Left ventricle myocardium superior (tissue), 1 donor: ENCODE measurements around the gene OS9. TPM values are rescaled to one million over a fixed set of nuclear protein-coding genes. Genes with fewer than 3 reads are reported as not detected.
"Not testable (repeated sequence)": the region's sequence is repeated elsewhere in the genome, so short reads cannot be mapped to it uniquely, and the experiment has no call there.

Experiments used
- ATAC-seq: fragments of 200-7000 bp; cut with Tn5 transposase; one replicate; pipeline ENCODE4 v1.9.1; 2020; ENCODE audit warnings: mild to moderate bottlenecking, moderate library complexity
- DNase-seq: peaks from one replicate; pipeline ENCODE4 v3.0.0-alpha.2; 2020
- intact Hi-C: fragments of 100-400 bp; cut with micrococcal nuclease; formaldehyde crosslinking; loops from one replicate; pipeline ENCODE4 v1.11.0; 2022
- total RNA-seq: library from RNA; stranded (reverse); fragmentation: NEBNext Ultra II Directional; extraction: Animal tissue kit (Norgen Biotek cat#: 25700); gene quantifications from one replicate; pipeline ENCODE4 v1.2.1, GENCODE V29; 2021
- donor health status: DM: no; HTN: yes; CAD: no; lungs with severe emphysema.

OS9 gene
- total RNA-seq, 1 donor from 2014 or later = 104 TPM

DNA sequence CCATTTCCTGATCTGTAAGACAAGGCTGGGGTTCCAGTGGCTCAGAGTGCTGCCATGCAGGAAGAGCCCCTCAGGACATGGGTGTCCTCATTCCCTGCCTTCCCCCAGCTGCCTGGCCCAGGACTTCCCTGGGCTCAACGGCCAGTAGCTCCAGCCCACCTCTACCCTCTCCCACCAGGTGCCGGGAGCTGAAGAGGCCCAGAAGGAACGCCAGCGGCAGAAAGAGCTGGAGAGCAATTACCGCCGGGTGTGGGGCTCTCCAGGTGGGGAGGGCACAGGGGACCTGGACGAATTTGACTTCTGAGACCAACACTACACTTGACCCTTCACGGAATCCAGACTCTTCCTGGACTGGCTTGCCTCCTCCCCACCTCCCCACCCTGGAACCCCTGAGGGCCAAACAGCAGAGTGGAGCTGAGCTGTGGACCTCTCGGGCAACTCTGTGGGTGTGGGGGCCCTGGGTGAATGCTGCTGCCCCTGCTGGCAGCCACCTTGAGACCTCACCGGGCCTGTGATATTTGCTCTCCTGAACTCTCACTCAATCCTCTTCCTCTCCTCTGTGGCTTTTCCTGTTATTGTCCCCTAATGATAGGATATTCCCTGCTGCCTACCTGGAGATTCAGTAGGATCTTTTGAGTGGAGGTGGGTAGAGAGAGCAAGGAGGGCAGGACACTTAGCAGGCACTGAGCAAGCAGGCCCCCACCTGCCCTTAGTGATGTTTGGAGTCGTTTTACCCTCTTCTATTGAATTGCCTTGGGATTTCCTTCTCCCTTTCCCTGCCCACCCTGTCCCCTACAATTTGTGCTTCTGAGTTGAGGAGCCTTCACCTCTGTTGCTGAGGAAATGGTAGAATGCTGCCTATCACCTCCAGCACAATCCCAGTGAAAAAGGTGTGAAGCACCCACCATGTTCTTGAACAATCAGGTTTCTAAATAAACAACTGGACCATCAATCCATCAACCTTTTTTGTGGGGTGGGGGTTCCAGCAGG, 27.0 kb downstream of the OS9 start:
- DNase-seq (no peak), ATAC-seq (peak; percentile 5)
- intact Hi-C loops = no loop called here

DNA sequence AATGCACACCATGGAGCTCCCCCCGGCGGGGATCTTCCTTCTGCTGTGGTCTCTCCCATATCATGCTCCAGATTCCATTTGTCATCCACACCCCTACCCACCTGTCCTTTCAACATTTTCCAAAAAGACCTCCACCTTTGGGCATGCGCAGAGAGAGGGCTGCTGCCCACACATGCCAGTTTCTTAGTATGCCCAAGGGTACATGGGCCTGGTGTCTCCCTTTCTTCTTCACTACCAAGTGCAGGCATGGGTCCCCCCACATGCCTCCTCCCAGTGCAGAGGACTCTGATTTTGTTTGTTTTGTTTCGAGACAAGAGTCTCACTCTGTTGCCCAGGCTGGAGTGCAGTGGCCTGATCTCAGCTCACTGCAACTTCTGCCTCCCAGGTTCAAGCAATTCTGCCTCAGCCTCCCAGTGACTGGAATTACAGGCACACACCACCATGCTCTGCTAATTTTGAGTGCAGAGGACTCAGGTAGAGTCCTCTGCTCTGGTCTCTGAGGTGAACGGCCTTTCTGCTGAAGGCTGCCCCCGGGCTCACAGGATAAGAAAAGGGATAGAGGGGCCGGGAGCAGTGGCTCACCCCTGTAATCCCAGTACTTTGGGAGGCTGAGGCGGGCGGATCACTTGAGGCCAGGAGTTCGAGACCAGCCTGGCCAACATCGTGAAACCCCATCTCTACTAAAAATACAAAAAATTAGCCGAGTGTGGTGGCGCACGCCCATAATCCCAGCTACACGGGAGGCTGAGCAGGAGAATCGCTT, 28.1 kb downstream of the OS9 start:
- ATAC-seq, intact Hi-C loops, DNase-seq: not testable (repeated sequence)

GRCh38 chr12:57722716-57723629, 29.0 kb downstream of the OS9 start:
- no peak for DNase-seq
- ATAC-seq = no peak
- intact Hi-C loops = no loop called here

DNA sequence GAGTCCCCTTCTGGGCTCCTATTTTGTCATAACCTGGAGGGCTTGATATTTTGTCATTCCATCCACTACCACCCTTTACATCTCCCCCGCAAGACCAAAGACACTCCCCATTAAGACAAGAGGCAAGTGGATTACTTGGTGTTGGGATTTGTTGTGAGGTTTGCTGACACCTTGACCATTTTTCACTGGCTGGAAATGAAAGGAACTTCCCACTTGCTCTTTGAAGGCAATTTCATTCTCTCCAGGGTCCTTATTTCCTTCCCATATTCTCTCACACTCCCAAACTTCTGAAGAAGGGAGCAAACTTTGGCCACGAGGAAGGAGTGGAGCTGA, 29.7 kb downstream of the OS9 start:
- ATAC-seq (no peak), DNase-seq (no peak)
- intact Hi-C loops = no loop called here

GRCh38 chr12:57724003-57724935, 30.3 kb downstream of the OS9 start:
- ATAC-seq = no peak
- intact Hi-C loops = no loop called here
- no peak for DNase-seq

DNA sequence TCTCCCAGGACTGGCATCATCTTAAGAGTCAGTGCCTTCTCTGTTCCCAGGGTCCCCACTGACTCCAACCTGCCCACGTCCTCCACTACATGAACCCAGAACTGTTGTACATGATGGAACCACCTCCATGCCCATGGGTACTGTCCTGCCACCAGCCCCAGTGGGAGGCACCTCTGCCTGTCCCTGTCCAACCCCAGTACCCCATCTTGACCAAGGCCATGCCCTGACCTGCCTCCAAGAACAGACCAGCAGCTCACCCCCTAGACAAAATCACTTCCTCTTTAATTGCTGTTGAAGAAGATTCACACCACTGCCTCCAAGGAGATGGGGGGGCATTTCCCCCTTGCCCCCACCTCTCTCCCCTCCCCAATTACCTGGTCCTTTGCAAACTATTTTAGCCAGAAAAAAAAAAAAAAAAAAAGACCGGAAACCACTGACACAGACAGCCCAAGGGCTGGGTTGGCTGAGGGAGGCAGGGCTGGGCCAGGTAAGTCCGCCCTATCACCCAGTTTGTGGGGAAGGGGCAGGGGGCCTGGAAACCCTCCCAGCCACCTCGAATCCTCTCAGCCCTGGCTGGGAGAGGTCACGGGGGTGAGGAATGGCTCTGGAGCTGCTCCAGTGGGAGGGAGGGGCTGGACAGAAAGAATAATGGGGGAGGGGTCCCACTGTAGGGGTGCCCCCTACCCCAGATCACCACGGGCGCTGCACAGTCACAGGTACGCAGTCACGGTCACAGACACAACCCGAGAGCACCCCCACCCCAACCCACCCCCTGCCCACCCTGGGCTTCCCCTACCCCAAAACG, 31.2 kb downstream of the OS9 start:
- intact Hi-C loops = no loop called here
- no peak for DNase-seq
- no peak for ATAC-seq

DNA sequence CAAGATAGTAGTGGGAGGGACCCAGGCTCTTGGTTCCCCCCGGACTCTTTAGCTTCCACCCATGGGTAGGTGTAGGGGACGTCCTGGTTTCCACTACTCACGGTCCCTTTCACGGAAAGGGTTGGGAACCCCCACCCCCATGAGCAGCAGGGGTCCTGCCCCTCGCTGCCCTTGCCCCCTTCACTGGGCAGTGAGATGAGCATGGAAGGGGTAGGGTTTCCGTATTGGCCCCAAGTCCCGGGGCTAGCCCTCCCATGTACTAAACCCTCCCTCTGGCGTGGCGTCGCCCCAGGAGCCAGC, 31.9 kb downstream of the OS9 start:
- ATAC-seq = no peak
- intact Hi-C loops = no loop called here

GRCh38 chr12:57726151-57726883, 32.4 kb downstream of the OS9 start:
- intact Hi-C loops = no loop called here
- ATAC-seq = peak; percentile 82
- peak; percentile 83 for DNase-seq

More for the DNA sequence above, 31.9 kb downstream of the OS9 start:
- no peak for DNase-seq

GRCh38 chr12:57726884-57727757, 33.2 kb downstream of the OS9 start:
- intact Hi-C loops = no loop called here
- DNase-seq (peak; percentile 77), ATAC-seq (peak; percentile 63)

GRCh38 chr12:57727758-57728395, 33.9 kb downstream of the OS9 start:
- ATAC-seq = no peak
- DNase-seq = no peak
- intact Hi-C loops = no loop called here

GRCh38 chr12:57729321-57729844, 35.5 kb downstream of the OS9 start:
- no peak for DNase-seq
- ATAC-seq = no peak
- intact Hi-C loops = no loop called here

DNA sequence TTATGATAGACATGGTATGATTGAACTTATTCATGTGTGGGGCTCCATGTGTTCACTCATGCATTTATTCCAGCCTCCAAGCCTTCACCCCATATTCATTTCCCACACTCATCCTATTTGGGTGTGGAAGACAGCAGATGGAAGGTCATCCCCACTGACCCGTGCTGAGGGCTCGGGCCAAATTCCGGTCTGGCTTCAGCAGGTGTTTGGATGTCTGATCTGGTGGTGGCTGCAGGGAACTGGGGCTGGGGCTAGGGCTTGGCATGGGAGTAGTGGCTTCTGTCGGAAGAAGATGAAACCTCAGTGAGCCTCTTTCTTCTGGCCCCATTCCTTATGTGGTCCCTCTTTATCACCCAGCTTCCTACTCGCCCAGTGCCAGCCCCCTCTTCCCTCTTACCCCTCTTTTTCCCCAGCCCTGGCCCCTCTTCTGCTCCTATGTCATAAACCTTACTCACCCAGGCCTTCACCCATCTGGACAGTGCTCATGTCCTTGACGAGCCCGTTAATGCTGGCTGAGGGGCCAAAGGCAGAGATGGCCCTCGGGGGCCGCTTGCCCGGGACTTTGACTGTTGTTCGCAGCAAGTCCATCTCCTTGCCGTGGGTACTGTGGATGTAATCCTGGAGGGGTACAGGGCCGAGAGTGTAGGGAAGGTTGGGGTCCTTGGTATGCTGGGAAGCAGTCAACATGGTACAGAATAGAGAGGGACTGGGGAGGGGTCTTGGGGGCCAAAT, 36.6 kb downstream of the OS9 start:
- no peak for DNase-seq
- intact Hi-C loops = no loop called here
- ATAC-seq = no peak

- no peak for ATAC-seq
- no peak for DNase-seq
- intact Hi-C loops = no loop called here
Observed at GRCh38 chr12:57731411-57732080, 37.6 kb downstream of the OS9 start.

DNA sequence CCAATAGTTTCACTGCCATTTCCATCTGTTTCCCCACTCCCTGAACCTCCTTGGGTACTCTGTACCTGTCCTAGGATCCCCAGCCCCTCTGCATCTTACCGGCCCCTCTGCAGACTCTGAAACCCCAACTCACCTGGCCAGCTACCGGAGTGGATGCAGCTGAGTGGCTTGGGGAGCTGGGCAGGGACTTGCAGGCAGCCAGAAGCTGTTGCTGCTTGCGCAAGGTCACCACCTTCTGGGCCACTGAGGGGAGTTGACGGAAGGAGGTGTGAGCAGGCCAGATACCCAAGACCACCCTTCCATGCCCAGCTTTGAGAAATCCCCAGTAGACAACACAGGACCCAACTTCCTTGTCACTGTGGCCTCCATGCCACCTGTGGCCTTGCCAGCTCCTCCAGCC, 38.3 kb downstream of the OS9 start:
- no peak for ATAC-seq
- intact Hi-C loops = no loop called here
- no peak for DNase-seq
